Measurements from ENCODE around the gene IFNA8.
"Not testable (repeated sequence)": the region's sequence is repeated elsewhere in the genome, so short reads cannot be mapped to it uniquely, and the experiment has no call there.

IFNA8 gene

DNA sequence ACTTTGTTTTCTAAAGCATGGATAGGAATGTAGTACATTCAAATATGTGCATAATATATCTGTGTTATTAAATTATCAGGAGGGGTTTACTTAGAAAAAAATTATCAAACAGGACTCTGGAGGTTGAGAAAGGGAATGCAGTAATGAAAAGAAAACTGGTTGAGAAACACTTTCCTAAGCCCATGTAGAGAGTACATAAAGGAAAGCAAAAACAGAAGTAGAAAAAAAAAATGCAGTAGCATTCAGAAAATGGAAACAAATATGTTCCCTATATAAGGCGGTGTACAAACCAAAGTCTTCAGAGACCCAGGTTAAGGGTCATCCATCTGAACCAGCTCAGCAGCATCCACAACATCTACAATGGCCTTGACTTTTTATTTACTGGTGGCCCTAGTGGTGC is at the start of gene IFNA8:
TSS of gene IFNA8 (plus strand) at position 301 of the 400 bp plus-strand sequence. CDS start at position 361, 60 bp downstream.
- no peak for DNase-seq (ENCODE audit: low read depth)
- no peak within 1 kb of the TSS for H3K4me3 ChIP-seq (ENCODE audit: control insufficient read depth, low read depth, low read length)
- no peak for TF ChIP-seq CTCF (conservative IDR thresholded peaks at IDR 0.05; ENCODE audit: control insufficient read depth, insufficient read depth, low read depth, low read length)

- DNase-seq (ENCODE audit: low read depth): no peak
- TF ChIP-seq CTCF (conservative IDR thresholded peaks at IDR 0.05; ENCODE audit: control insufficient read depth, insufficient read depth, low read depth, low read length): no peak
- H3K4me3 ChIP-seq (ENCODE audit: control insufficient read depth, low read depth, low read length): no peak overlapping the region
Observed at GRCh38 chr9:21362287-21362686, 46.6 kb upstream of the IFNA8 start.

- H3K4me3 ChIP-seq (ENCODE audit: control insufficient read depth, low read depth, low read length); DNase-seq (ENCODE audit: low read depth): not testable (repeated sequence)
Observed at GRCh38 chr9:21367169-21367568, 41.7 kb upstream of the IFNA8 start.

- no peak for DNase-seq (ENCODE audit: low read depth)
- H3K4me3 ChIP-seq (ENCODE audit: control insufficient read depth, low read depth, low read length): no peak within 1 kb of the TSS
- no peak for TF ChIP-seq CTCF (conservative IDR thresholded peaks at IDR 0.05; ENCODE audit: control insufficient read depth, insufficient read depth, low read depth, low read length)
Observed at GRCh38 chr9:21367957-21368356, 41.0 kb upstream of the IFNA8 start, which contains the start of gene IFNA13. Gene IFNA13 (minus strand): TSS chr9:21368057. CDS start chr9:21368010, 47 bp downstream.

GRCh38 chr9:21371467-21371866 is 37.5 kb upstream of the IFNA8 start:
- not testable (repeated sequence) for H3K4me3 ChIP-seq (ENCODE audit: control insufficient read depth, low read depth, low read length); DNase-seq (ENCODE audit: low read depth)

GRCh38 chr9:21381448-21382339 is 27.2 kb upstream of the IFNA8 start:
- no peak for TF ChIP-seq CTCF (conservative IDR thresholded peaks at IDR 0.05; ENCODE audit: control insufficient read depth, insufficient read depth, low read depth, low read length)
- no peak for DNase-seq (ENCODE audit: low read depth)
- H3K4me3 ChIP-seq (ENCODE audit: control insufficient read depth, low read depth, low read length): no peak overlapping the region

- H3K4me3 ChIP-seq (ENCODE audit: control insufficient read depth, low read depth, low read length): no peak overlapping the region
- no peak for DNase-seq (ENCODE audit: low read depth)
- no peak for TF ChIP-seq CTCF (conservative IDR thresholded peaks at IDR 0.05; ENCODE audit: control insufficient read depth, insufficient read depth, low read depth, low read length)
Observed at GRCh38 chr9:21383627-21384026, 25.3 kb upstream of the IFNA8 start.
